Heart left ventricle (tissue), 16 donors: ENCODE results near the gene DDX54. TPM values are rescaled to one million over a fixed set of nuclear protein-coding genes. Genes with fewer than 3 reads are reported as not detected.
A peak's percentile ranks its signal among the peaks of the same experiment; 100 is the strongest.

Source experiments
- ATAC-seq, 4 donors: fragments of 200-7000 bp; cut with Tn5 transposase; one replicate each; pipeline ENCODE4 v1.9.1; 2020 to 2022; ENCODE audit warnings: moderate library complexity in 4 of 4, mild to moderate bottlenecking in 3 of 4, moderate number of reproducible peaks in 1 of 4
- DNase-seq, 5 donors: peaks; one replicate each; pipeline ENCODE4 v3.0.0-alpha.2; 2020
- H3K27ac ChIP-seq, 12 donors: fragments of 200-600 bp; sonication (generic) in 4 of 12; one replicate each; pipeline versions ENCODE4 v1.5.0 to v1.8.0; 2016 to 2022; ENCODE audit warnings: mild to moderate bottlenecking in 2 of 12
- H3K27me3 ChIP-seq, 9 donors: fragments of 200-600 bp; sonication (generic) in 2 of 9; one replicate each; pipeline versions ENCODE4 v1.5.1 to v1.8.0; 2016 to 2022; ENCODE audit warnings: mild to moderate bottlenecking in 3 of 9
- H3K36me3 ChIP-seq, 9 donors: fragments of 200-600 bp; sonication (generic) in 2 of 9; one replicate each; pipeline versions ENCODE4 v1.5.0 to v1.8.0; 2018 to 2022; ENCODE audit warnings: mild to moderate bottlenecking in 2 of 9
- H3K4me1 ChIP-seq, 12 donors: fragments of 200-600 bp; sonication (generic) in 4 of 12; one replicate each; pipeline versions ENCODE4 v1.5.0 to v1.8.0; 2016 to 2022; ENCODE audit warnings: mild to moderate bottlenecking in 3 of 12
- H3K4me3 ChIP-seq, 12 donors: fragments of 200-600 bp; sonication (generic) in 4 of 12; one replicate each; pipeline versions ENCODE4 v1.5.0 to v1.8.0; 2017 to 2022; ENCODE audit warnings: mild to moderate bottlenecking in 9 of 12, moderate library complexity in 4 of 12
- H3K9me3 ChIP-seq, 12 donors: fragments of 200-600 bp; sonication (generic) in 4 of 12; one replicate each; pipeline versions ENCODE4 v1.5.0 to v1.8.0; 2016 to 2022; ENCODE audit warnings: mild to moderate bottlenecking in 1 of 12
- POLR2A ChIP-seq, 2 donors: fragments of 450-650 bp; IDR thresholded peaks; one replicate each; pipeline ENCODE4 v1.6.1; 2017; ENCODE audit warnings: antibody characterized with exemption in 2 of 2, mild to moderate bottlenecking in 2 of 2, moderate library complexity in 2 of 2
- WGBS, 4 donors: extraction: QIAGEN DNeasy Blood & Tissue Kit in 2 of 4; methylation state at CpG; one replicate each; pipeline versions ENCODE4 v1.1.5 to v1.1.7; 2013 to 2018; 5-methylcytosine and 5-hydroxymethylcytosine counted together
- intact Hi-C, 10 donors: fragments of 100-400 bp; cut with DNase I; formaldehyde crosslinking; loops; one replicate each; pipeline versions ENCODE4 v1.11.1 to v1.14.2; 2022
- polyA plus RNA-seq, 2 donors: library from polyadenylated mRNA; stranded (reverse); fragments of 200-250 nt; gene quantifications; one replicate each; pipeline ENCODE4 v1.2.3, GENCODE V29; 2013
- total RNA-seq, 9 donors: library from RNA; depleted of rRNA in 2 of 9; stranded (reverse); fragments of >200 nt in 2 of 9; fragmentation: NEBNext Ultra II Directional in 3 of 9; extraction: Animal tissue kit (Norgen Biotek cat#: 25700) in 3 of 9; gene quantifications; one replicate each; pipeline versions ENCODE4 v1.1.0 to v1.2.4, GENCODE V29; 2016 to 2023
- TF ChIP-seq, protein P1 (sequence below), 12 donors: fragments of 200-600 bp; sonication (generic) in 4 of 12; IDR thresholded peaks; one replicate each; pipeline versions ENCODE4 v1.5.0 to v1.8.0; 2018 to 2022; ENCODE audit warnings: antibody characterized with exemption in 12 of 12, mild to moderate bottlenecking in 5 of 12
- donor health status: ischemic (EF 13 %, LVEDD 7.1; RV severe dilation, severe dysfunction).
- donor health status: healthy with polysubstance abuse.
- donor health status: DM: no; HTN: yes; CAD: no.
- donor health status: DM: no; HTN: no; CAD: no.
- donor health status: ischemic (EF 25% LVEDD 6.9; RV normal size, moderate dysfunction).
- donor health status: ischemic (EF 25% LVEDD 5.7; RV mildly dilated, moderate dysfunction).
- donor health status: healthy.
- donor health status: DM: yes; HTN: yes; CAD: no.
- donor health status: ischemic (EF 35%, LVEDD 5.7; RV mildly dilated, moderate dysfunction).
- donor health status: nonischemic (EF 11% LVEDD 7.7; RV severe dilation, severe dysfunction).
- donor health status: DM: yes; HTN: yes; CAD: no.
- donor health status: PGD.
- donor health status: ischemic (EF 29% LVEDD 5.4; RV normal size, mild dysfunction).
- donor health status: nonischemic (EF 23%, LVEDD 6.1; RV moderate dilation, normal function).

The DDX54 gene
- total and polyA plus RNA-seq, 11 donors: 23.4 to 60.2 (median 38.2) TPM

- H3K36me3 ChIP-seq: no peaks in the 10 kb centered on the region
- 46 to 76% (median 57%) methylated on average over 9 to 18 of the region's 18 CpGs for WGBS, 4 donors
- H3K4me3 ChIP-seq: no peak overlapping the region
- peaks cover 0 to 4% (median 0%) of the 10 kb centered on the region in 12 donors for H3K4me1 ChIP-seq
- TF ChIP-seq, protein P1, sequence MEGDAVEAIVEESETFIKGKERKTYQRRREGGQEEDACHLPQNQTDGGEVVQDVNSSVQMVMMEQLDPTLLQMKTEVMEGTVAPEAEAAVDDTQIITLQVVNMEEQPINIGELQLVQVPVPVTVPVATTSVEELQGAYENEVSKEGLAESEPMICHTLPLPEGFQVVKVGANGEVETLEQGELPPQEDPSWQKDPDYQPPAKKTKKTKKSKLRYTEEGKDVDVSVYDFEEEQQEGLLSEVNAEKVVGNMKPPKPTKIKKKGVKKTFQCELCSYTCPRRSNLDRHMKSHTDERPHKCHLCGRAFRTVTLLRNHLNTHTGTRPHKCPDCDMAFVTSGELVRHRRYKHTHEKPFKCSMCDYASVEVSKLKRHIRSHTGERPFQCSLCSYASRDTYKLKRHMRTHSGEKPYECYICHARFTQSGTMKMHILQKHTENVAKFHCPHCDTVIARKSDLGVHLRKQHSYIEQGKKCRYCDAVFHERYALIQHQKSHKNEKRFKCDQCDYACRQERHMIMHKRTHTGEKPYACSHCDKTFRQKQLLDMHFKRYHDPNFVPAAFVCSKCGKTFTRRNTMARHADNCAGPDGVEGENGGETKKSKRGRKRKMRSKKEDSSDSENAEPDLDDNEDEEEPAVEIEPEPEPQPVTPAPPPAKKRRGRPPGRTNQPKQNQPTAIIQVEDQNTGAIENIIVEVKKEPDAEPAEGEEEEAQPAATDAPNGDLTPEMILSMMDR (IDR thresholded peaks at IDR 0.05): no peak
- no peak for TF ChIP-seq POLR2A (IDR thresholded peaks at IDR 0.05)
- DNase-seq (no peak), ATAC-seq (peak in 1 of 4 donors; percentile 24)
- intact Hi-C loops: no loop called here
- H3K27me3 ChIP-seq: peaks cover 1 to 49% (median 18%) of the 10 kb centered on the region in 9 donors
- H3K27ac ChIP-seq: no peak overlapping the region
- no peaks in the 10 kb centered on the region for H3K9me3 ChIP-seq
These were observed 54.7 kb downstream of the DDX54 start for GRCh38 chr12:113130457-113131135.

DNA sequence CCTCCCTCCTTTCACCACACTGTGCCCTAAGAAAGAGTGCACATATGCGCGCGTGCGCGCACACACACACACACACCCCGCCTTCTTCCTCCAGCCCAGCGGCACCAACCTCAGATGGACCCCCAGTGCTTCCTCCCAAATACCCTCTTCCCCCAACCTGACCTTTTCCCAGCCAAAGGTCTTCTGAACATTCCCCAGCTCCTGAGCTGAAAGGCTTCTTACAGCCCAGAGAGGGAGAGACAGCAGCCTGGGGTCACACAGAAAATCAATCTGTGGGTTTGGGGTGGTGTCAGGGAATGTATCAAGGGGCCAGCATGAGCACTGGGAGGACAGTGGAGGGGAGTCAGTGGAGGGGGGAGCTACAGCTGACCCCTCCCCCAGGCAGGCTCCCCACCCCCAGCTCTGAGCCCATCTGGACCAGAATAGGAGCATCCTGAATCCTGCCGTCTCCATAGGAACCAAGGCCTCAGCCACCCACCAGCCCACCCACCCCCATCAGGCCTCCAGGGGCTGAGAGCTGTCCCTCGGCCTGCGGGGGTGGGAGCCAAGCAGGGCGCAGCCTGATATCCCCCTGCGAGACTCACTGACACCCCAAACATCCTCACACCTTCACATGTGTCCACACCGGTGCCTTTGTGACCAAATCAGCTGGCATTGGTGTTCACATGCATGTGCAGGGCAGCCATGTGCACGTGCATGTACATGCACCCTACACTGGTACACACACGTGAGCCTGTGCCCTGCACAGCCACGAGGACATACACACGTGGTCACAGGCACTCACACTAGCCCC lies 55.4 kb downstream of the DDX54 start:
- Histone ChIP-seq H3K4me1 (no peaks in the 10 kb centered on the region), H3K36me3 (no peaks in the 10 kb centered on the region), H3K4me3 (no peak overlapping the region), H3K27ac (no peak overlapping the region), H3K9me3 (peaks cover 0 to 2% (median 0%) of the 10 kb centered on the region in 12 donors), H3K27me3 (peaks cover 0 to 41% (median 11%) of the 10 kb centered on the region in 9 donors)
- DNase-seq (no peak), ATAC-seq (peak in 1 of 4 donors; percentile 28)
- TF ChIP-seq, protein P1 (IDR thresholded peaks at IDR 0.05): no peak
- no peak for TF ChIP-seq POLR2A (IDR thresholded peaks at IDR 0.05)
- intact Hi-C loops: no loop called here
- 68 to 73% (median 72%) methylated on average over 13 to 17 of the region's 17 CpGs for WGBS, 4 donors

GRCh38 chr12:113128802-113129663 lies 56.2 kb downstream of the DDX54 start:
- no peaks in the 10 kb centered on the region for H3K4me1 ChIP-seq
- no peaks in the 10 kb centered on the region for H3K36me3 ChIP-seq
- no peak overlapping the region for H3K4me3 ChIP-seq
- no peak for DNase-seq
- no peak for ATAC-seq
- H3K9me3 ChIP-seq: peaks cover 0 to 2% (median 0%) of the 10 kb centered on the region in 12 donors
- no peak for TF ChIP-seq POLR2A (IDR thresholded peaks at IDR 0.05)
- TF ChIP-seq, protein P1 (IDR thresholded peaks at IDR 0.05): no peak
- intact Hi-C loops: no loop called here
- no peak overlapping the region for H3K27ac ChIP-seq
- 48 to 56% (median 52%) methylated on average over 9 of the region's 9 CpGs for WGBS, 4 donors
- peaks cover 0 to 33% (median 7%) of the 10 kb centered on the region in 9 donors for H3K27me3 ChIP-seq
